ENCODE measurements around the gene CD2BP2.

GRCh38 chr16:30354423-30355143 is 525 bp downstream of the CD2BP2 start:
- no peak for TF ChIP-seq CTCF (IDR thresholded peaks at IDR 0.05)
- no peak for TF ChIP-seq POLR2A (IDR thresholded peaks at IDR 0.05)
